HepG2 (cell line): ENCODE measurements around the gene GPATCH3. TPM values are rescaled to one million over a fixed set of nuclear protein-coding genes. Genes with fewer than 3 reads are reported as not detected.

Experiments
- ELF1 ChIP-seq: sonication (generic); formaldehyde crosslinking; IDR thresholded peaks from 2 replicates; pipeline ENCODE4 v1.4.0; 2020; ENCODE audit warnings: missing genetic modification reagents
- GATA4 ChIP-seq: sonication (generic); IDR thresholded peaks from 2 replicates; pipeline ENCODE4 v1.6.1; 2016; ENCODE audit warnings: antibody characterized with exemption, low read depth, borderline replicate concordance
- GZF1 ChIP-seq: sonication (generic); formaldehyde crosslinking; IDR thresholded peaks from 2 replicates; pipeline ENCODE4 v1.5.1; 2020; ENCODE audit warnings: mild to moderate bottlenecking, missing genetic modification reagents
- HOXA7 ChIP-seq: sonication (generic); formaldehyde crosslinking; IDR thresholded peaks from 2 replicates; pipeline ENCODE4 v1.8.1; 2022; ENCODE audit warnings: mild to moderate bottlenecking, missing genetic modification reagents, moderate library complexity
- MBNL3 ChIP-seq: fragments of 250-450 bp; sonication (Bioruptor Pico); conservative IDR thresholded peaks from 2 replicates; pipeline ENCODE4 v1.8.0; 2022; ENCODE audit warnings: mild to moderate bottlenecking, inconsistent platforms
- PHF20 ChIP-seq: sonication (generic); formaldehyde crosslinking; IDR thresholded peaks from 2 replicates; pipeline ENCODE4 v1.5.0; 2020; ENCODE audit warnings: mild to moderate bottlenecking, missing genetic modification reagents
- SKI ChIP-seq: fragments of 450-650 bp; IDR thresholded peaks from one replicate; pipeline ENCODE4 v1.6.1; 2018; ENCODE audit warnings: mild to moderate bottlenecking; ENCODE audit not compliant: partially characterized antibody
- SMARCE1 ChIP-seq: fragments of 450-650 bp; IDR thresholded peaks from 2 replicates; pipeline ENCODE4 v1.6.1; 2017; ENCODE audit warnings: borderline replicate concordance
- SPEN ChIP-seq: sonication (generic); formaldehyde crosslinking; IDR thresholded peaks from 2 replicates; pipeline ENCODE4 v1.5.1; 2020; ENCODE audit warnings: low read depth, mild to moderate bottlenecking, missing genetic modification reagents
- TBX2 ChIP-seq: sonication (generic); formaldehyde crosslinking; IDR thresholded peaks from 2 replicates; pipeline ENCODE4 v1.5.0; 2020; ENCODE audit warnings: missing genetic modification reagents, mild to moderate bottlenecking, borderline replicate concordance
- TCF7 ChIP-seq: sonication (generic); IDR thresholded peaks from 2 replicates; pipeline ENCODE4 v1.6.1; 2016; ENCODE audit warnings: antibody characterized with exemption, low read depth
- ZNF562 ChIP-seq: sonication (generic); formaldehyde crosslinking; IDR thresholded peaks from 2 replicates; pipeline ENCODE4 v1.8.0; 2022; ENCODE audit warnings: missing genetic modification reagents, borderline replicate concordance
- polyA plus RNA-seq, 8 experiments: library from polyadenylated mRNA; depleted of rRNA in 3 of 8; stranded (reverse) in 7 of 8; unstranded in 1 of 8; fragments of >200 nt; fragmentation: Illumina TruSeq in 4 of 8; extraction: Trizol in 4 of 8; gene quantifications; 2 replicates each; pipeline versions ENCODE4 v1.2.1 to v1.2.3, GENCODE V29; 2011 to 2016; ENCODE audit warnings: low read depth in 4 of 8, missing spikeins in 1 of 8, mixed read lengths in 1 of 8; ENCODE audit not compliant: insufficient read depth in 1 of 8
- total RNA-seq, 5 experiments: library from RNA; depleted of rRNA; stranded (reverse); fragments of >200 nt; fragmentation: Illumina TruSeq; extraction: Trizol; gene quantifications; 2 replicates each; pipeline ENCODE4 v1.2.3, GENCODE V29; 2016; ENCODE audit warnings: low read depth in 1 of 5
- TF ChIP-seq, protein P1 (sequence below): sonication (generic); formaldehyde crosslinking; IDR thresholded peaks from 2 replicates; pipeline ENCODE4 v1.8.1; 2023; ENCODE audit warnings: mild to moderate bottlenecking, inconsistent platforms, moderate library complexity, missing genetic modification reagents, borderline replicate concordance
- TF ChIP-seq, protein P2 (sequence below): sonication (generic); formaldehyde crosslinking; IDR thresholded peaks from 2 replicates; pipeline ENCODE4 v1.4.0; 2020; ENCODE audit warnings: missing genetic modification reagents
- TF ChIP-seq, protein P3 (sequence below): sonication (generic); formaldehyde crosslinking; IDR thresholded peaks from 2 replicates; pipeline ENCODE4 v1.5.1; 2020; ENCODE audit warnings: missing genetic modification reagents, mild to moderate bottlenecking, borderline replicate concordance
- TF ChIP-seq, protein P4 (sequence below): IDR thresholded peaks from 2 replicates; pipeline ENCODE4 v1.6.1; 2016; ENCODE audit warnings: low read depth
- TF ChIP-seq, protein P5 (sequence below): sonication (generic); formaldehyde crosslinking; IDR thresholded peaks from 2 replicates; pipeline ENCODE4 v1.5.1; 2020; ENCODE audit warnings: missing genetic modification reagents, mild to moderate bottlenecking, borderline replicate concordance
- TF ChIP-seq, protein P6 (sequence below): sonication (generic); formaldehyde crosslinking; IDR thresholded peaks from 2 replicates; pipeline ENCODE4 v1.5.0; 2020; ENCODE audit warnings: mild to moderate bottlenecking, missing genetic modification reagents

Gene GPATCH3
- total and polyA plus RNA-seq, 2 of the 13 experiments (the other 11 are each of a cell fraction or from before 2014, with no cell fraction given), result 8.3 to 11.0 TPM

DNA sequence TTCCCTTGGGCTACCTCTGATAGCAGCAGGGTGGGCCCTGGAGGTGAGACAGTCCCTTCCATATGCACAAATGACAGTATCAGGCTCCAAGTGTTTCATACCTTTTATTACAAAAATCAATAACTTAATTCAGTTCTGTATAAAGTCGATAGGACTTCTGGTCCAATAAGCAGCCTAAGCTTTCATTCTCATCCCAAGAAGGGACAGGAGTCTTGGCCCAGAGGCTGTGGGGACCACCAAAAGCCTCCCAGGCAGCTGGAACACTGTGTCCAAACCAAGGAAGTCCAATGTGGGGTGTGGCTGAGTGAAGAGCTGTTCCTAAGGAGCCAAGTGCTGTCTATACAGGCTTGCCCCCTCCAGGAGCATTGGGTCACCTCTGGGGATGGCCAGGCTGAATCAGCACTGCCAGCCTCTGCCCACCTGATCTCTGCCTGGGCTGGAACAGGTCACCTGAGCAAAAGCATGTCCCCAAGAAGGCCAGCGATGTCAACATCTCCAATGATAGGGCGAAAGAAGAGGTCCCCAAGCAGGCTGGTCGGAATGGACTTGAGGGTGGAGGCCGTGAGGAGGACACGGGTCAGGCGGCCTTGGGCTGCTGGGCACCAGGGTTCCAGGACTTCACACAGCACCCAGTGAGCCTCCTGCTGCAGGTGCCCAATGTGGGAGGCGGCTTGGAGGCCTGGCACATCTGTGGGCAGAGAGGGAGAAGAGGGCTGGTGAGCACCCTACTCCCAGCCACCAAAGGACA, 11.3 kb upstream of the GPATCH3 start (continued):
- TF ChIP-seq MBNL3 (CRISPR knock-in tag), result no peak
- no peak for TF ChIP-seq TCF7
- 0 out of 2 replicates have a peak, but pooled peaks have one; percentile 64 for TF ChIP-seq HOXA7
- TF ChIP-seq, protein P1, sequence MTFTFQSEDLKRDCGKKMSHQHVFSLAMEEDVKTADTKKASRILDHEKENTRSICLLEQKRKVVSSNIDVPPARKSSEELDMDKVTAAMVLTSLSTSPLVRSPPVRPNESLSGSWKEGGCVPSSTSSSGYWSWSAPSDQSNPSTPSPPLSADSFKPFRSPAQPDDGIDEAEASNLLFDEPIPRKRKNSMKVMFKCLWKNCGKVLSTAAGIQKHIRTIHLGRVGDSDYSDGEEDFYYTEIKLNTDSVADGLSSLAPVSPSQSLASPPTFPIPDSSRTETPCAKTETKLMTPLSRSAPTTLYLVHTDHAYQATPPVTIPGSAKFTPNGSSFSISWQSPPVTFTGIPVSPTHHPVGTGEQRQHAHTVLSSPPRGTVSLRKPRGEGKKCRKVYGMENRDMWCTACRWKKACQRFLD, result no peak
- no peak; the same call in 1 of the 2 replicates for TF ChIP-seq SPEN (CRISPR knock-in tag)
- TF ChIP-seq ZNF562 (CRISPR knock-in tag), result no peak
- TF ChIP-seq SMARCE1, result no peak
- no peak for TF ChIP-seq GZF1 (CRISPR knock-in tag)
- TF ChIP-seq, protein P2, sequence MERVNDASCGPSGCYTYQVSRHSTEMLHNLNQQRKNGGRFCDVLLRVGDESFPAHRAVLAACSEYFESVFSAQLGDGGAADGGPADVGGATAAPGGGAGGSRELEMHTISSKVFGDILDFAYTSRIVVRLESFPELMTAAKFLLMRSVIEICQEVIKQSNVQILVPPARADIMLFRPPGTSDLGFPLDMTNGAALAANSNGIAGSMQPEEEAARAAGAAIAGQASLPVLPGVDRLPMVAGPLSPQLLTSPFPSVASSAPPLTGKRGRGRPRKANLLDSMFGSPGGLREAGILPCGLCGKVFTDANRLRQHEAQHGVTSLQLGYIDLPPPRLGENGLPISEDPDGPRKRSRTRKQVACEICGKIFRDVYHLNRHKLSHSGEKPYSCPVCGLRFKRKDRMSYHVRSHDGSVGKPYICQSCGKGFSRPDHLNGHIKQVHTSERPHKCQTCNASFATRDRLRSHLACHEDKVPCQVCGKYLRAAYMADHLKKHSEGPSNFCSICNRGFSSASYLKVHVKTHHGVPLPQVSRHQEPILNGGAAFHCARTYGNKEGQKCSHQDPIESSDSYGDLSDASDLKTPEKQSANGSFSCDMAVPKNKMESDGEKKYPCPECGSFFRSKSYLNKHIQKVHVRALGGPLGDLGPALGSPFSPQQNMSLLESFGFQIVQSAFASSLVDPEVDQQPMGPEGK (CRISPR knock-in tag), result no peak
- TF ChIP-seq, protein P3, sequence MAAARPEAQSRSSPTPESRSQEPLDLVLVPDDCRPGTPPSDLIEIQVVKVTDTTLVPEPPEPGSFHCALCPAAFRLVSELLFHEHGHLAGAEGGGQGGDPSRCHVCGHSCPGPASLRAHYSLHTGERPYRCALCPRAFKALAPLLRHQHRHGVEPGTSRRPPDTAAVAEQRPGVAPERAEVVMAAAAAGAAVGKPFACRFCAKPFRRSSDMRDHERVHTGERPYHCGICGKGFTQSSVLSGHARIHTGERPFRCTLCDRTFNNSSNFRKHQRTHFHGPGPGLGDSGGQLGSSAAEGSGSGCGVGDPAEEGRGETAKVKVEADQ (CRISPR knock-in tag), result peak; percentile 89; the same call in 1 of the 2 replicates
- no peak for TF ChIP-seq SKI
- TF ChIP-seq ELF1 (CRISPR knock-in tag), result 0 out of 2 replicates have a peak, but pooled peaks have one; percentile 17
- TF ChIP-seq, protein P4, sequence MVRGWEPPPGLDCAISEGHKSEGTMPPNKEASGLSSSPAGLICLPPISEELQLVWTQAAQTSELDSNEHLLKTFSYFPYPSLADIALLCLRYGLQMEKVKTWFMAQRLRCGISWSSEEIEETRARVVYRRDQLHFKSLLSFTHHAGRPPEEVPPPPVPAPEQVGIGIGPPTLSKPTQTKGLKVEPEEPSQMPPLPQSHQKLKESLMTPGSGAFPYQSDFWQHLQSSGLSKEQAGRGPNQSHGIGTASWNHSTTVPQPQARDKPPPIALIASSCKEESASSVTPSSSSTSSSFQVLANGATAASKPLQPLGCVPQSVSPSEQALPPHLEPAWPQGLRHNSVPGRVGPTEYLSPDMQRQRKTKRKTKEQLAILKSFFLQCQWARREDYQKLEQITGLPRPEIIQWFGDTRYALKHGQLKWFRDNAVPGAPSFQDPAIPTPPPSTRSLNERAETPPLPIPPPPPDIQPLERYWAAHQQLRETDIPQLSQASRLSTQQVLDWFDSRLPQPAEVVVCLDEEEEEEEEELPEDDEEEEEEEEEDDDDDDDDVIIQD (CRISPR knock-in tag), result no peak
- TF ChIP-seq, protein P5, sequence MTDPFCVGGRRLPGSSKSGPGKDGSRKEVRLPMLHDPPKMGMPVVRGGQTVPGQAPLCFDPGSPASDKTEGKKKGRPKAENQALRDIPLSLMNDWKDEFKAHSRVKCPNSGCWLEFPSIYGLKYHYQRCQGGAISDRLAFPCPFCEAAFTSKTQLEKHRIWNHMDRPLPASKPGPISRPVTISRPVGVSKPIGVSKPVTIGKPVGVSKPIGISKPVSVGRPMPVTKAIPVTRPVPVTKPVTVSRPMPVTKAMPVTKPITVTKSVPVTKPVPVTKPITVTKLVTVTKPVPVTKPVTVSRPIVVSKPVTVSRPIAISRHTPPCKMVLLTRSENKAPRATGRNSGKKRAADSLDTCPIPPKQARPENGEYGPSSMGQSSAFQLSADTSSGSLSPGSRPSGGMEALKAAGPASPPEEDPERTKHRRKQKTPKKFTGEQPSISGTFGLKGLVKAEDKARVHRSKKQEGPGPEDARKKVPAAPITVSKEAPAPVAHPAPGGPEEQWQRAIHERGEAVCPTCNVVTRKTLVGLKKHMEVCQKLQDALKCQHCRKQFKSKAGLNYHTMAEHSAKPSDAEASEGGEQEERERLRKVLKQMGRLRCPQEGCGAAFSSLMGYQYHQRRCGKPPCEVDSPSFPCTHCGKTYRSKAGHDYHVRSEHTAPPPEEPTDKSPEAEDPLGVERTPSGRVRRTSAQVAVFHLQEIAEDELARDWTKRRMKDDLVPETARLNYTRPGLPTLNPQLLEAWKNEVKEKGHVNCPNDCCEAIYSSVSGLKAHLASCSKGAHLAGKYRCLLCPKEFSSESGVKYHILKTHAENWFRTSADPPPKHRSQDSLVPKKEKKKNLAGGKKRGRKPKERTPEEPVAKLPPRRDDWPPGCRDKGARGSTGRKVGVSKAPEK (CRISPR knock-in tag), result no peak
- TF ChIP-seq, protein P6, sequence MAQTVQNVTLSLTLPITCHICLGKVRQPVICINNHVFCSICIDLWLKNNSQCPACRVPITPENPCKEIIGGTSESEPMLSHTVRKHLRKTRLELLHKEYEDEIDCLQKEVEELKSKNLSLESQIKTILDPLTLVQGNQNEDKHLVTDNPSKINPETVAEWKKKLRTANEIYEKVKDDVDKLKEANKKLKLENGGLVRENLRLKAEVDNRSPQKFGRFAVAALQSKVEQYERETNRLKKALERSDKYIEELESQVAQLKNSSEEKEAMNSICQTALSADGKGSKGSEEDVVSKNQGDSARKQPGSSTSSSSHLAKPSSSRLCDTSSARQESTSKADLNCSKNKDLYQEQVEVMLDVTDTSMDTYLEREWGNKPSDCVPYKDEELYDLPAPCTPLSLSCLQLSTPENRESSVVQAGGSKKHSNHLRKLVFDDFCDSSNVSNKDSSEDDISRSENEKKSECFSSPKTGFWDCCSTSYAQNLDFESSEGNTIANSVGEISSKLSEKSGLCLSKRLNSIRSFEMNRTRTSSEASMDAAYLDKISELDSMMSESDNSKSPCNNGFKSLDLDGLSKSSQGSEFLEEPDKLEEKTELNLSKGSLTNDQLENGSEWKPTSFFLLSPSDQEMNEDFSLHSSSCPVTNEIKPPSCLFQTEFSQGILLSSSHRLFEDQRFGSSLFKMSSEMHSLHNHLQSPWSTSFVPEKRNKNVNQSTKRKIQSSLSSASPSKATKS (CRISPR knock-in tag), result no peak
- no peak for TF ChIP-seq GATA4
- no peak for TF ChIP-seq TBX2 (CRISPR knock-in tag)
- no peak for TF ChIP-seq PHF20
